Occipital lobe (tissue), 2 donors: ENCODE measurements around the gene FBXL7. TPM values are rescaled to one million over a fixed set of nuclear protein-coding genes. Genes with fewer than 3 reads are reported as not detected.

Experiments used
- DNase-seq: peaks from one replicate; lab custom pipeline; 2025; lab: John Stamatoyannopoulos, UW
- total RNA-seq: library from RNA; depleted of rRNA; stranded (reverse); fragments of >200 nt; gene quantifications from one replicate; pipeline ENCODE4 v1.2.3, GENCODE V29; 2014

The FBXL7 gene
- total RNA-seq, 1 donor from 2014 or later: 3.0 TPM

GRCh38 chr5:15577132-15577531 lies 77.2 kb downstream of the FBXL7 start:
- no peak for DNase-seq

- no peak for DNase-seq
These were observed 77.9 kb downstream of the FBXL7 start for GRCh38 chr5:15577831-15578230.

GRCh38 chr5:15579193-15579990 lies 79.4 kb downstream of the FBXL7 start:
- no peak for DNase-seq

DNA sequence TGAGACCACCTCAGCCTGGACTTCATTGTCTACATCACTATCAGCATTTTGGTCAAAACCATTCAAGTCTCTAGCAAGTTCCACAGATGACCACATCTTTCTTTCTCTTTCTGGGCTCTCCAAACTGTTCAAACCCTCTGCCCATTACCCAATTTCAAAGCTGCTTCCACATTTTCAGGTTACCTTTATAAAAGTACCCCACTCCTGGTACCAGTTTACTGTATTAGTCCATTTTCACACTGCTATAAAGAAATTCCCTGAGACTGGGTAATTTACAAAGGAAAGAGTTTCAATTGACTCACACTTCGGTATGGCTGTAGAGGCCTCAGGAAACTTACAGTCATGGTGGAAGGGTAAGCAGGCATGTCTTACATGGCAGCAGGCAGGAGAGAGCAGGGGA lies 84.5 kb downstream of the FBXL7 start:
- no peak for DNase-seq

GRCh38 chr5:15585128-15585527 lies 85.1 kb downstream of the FBXL7 start:
- DNase-seq: no peak

DNA sequence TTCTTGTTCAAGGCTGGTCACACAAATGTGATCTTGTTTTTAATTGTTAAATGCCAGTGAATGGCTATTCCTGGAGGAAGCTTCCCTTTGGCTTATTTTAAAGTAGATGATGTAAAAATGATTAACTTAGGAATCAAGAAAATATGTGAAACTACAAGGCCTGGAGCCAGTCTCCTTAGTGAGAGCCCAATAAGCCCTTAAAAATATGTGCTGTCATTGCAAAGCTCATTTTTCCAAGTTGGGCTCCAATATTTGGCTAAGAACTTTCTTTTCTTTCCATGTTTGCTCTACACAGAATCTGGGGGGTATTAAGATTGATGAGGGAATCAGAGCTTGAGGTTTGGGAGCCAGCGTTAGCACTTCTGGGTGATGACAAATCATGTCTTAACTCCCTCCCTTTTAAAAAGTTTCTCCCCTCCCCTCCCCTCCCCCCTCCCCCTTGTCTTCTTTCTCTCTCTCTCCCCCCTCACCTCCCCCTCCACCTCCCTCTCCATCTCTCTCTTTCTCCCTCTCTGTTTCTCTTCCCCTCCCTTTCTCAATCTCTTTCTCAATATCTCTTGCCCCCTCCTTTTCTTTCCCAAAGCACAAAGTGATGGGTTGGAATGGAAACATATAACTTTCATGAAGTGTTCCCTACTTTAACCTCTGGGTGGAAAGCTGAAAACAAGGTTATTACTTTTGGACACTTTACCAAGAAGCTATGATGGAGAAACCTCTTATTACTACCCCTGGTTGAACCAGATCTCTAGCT lies 86.0 kb downstream of the FBXL7 start:
- DNase-seq: no peak

- DNase-seq: no peak
These were observed 87.9 kb downstream of the FBXL7 start for GRCh38 chr5:15587916-15588315.

DNA sequence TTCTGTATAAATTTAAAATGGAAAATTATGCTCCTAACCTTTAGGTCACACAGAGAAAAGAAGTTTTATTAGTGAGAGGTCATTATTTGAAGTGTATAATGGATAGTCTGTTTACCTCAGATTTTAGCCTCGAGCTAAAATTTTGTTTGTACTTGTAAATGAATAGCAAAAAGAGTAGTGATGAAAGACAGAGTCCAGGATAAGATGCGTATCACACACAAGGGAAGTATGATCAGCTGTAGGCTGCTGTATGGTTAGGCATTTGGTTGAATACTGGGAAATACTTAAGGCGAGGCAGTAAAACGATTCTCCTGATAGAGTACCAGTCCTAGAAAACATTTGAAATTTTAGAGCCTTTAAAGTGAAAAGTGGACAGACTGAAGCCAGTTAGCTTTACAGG lies 92.7 kb downstream of the FBXL7 start:
- no peak for DNase-seq

GRCh38 chr5:15594977-15595568 lies 95.1 kb downstream of the FBXL7 start:
- no peak for DNase-seq

DNA sequence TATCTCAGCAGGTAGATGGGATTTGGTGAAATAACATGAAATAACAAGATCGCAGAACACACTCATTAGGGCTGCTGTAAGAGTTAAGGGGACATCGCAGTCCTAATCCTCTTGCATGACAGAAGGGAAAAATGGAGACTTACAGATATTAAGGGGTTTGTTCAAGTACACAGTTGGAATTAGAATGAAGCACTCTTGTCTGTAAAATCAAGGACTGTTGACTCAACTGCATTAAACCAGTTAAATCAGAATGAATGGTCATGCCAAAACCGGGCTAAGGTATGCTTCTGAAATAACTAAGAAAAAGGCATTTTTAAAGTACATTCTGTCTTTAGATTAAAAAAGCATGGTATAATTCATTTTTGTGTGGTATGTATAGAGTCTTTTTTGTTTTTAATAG lies 95.9 kb downstream of the FBXL7 start:
- no peak for DNase-seq

DNA sequence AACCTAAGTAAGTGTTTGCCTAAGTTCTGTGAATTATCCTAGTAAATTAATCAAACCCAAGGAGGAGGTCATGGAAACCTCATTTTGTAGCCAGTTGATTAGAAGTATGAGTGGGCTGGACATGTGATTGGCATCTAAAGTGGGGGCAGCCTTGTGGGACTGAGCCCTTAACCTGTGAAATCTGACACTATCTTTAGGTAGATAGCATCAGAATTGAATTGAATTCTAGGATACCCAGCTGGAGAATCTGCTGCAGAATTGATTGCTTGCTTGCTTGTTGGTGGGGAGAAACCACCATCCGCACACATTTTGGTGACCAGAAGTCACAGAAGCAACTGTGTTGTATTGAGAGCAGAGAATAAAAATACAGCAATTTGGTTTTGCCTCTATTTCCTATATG lies 97.0 kb downstream of the FBXL7 start:
- DNase-seq: no peak

GRCh38 chr5:15597804-15598203 lies 97.8 kb downstream of the FBXL7 start:
- no peak for DNase-seq

GRCh38 chr5:15598294-15598902 lies 98.4 kb downstream of the FBXL7 start:
- DNase-seq: no peak

DNA sequence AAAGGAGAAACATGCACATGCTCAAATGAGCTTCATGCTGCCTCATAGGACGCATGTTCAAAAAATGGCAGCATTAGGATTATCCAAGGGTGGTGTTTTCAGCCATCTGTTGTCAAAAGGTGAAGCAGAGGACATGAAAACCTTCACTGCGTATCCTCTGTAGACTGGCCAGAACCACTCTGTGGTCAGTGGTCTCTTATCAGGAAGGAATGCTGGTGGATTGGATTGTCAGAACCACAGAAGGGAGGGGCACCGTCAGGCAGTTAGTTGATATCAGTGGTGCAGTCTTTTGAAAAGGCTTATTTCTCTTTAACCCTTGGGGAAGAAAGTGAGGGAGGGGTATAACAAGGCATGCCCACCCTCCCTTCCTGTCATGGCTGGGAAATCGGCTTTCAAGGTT lies 100.1 kb downstream of the FBXL7 start:
- no peak for DNase-seq

DNA sequence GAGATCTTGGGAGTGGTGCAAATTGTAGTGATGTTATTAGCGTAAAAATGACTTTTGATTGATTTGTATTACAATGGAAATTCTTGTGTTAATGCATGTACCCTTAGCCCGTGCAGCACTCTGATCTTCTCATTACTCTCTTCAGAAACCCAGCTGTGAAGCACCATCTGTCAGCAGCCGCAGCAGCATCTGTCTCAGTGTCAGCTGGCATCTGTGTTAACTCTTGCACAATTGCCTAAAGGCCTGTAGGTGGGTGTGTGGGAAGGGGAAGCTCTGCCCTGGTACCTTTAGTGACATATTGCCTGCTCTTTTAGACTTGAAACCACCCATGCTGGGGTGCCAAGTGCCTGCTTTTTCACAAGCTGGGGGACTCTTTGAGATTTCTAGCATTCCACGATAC lies 101.3 kb downstream of the FBXL7 start:
- peak; percentile 27 for DNase-seq

- no peak for DNase-seq
These were observed 101.9 kb downstream of the FBXL7 start for GRCh38 chr5:15601853-15602252.

DNA sequence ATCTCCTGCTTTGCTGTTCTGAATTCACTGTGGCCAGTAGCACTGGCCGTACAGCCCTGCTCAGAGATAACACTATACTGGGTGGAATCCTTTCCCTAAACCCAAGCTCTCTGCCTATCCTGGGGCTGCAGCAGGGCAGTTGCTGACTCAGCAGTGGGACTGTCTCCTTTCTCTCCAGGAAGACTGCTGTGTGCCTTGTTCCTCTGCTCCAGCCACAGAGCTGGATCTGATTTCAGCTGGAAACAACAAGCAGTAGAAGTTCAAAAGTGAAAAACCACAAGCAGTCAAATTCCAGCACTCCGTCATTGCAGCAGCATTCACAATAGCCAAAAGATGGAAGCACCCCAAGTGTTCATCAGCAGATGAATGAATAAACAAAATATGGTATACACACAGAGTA lies 105.0 kb downstream of the FBXL7 start:
- DNase-seq: no peak

- no peak for DNase-seq
These were observed 106.2 kb downstream of the FBXL7 start for GRCh38 chr5:15606197-15606596.

DNA sequence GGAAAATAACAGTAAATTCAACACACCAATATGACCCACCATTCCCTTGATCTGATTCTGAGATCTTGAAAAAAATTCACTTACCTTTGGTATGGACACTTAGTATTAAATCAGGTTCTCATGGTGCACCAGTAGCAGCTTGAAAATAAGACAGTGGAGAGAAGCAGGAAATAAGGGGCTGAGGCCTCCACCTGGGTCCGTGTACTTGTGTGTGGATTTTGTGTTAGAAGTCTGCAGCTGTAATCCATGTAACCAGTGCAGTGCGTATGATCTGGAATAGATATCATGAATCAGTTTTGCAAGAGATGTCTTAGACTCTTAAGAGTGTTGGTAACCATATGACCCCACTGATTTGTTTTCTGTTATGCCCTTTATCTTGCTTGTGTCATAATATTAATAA lies 107.1 kb downstream of the FBXL7 start:
- DNase-seq: no peak

DNA sequence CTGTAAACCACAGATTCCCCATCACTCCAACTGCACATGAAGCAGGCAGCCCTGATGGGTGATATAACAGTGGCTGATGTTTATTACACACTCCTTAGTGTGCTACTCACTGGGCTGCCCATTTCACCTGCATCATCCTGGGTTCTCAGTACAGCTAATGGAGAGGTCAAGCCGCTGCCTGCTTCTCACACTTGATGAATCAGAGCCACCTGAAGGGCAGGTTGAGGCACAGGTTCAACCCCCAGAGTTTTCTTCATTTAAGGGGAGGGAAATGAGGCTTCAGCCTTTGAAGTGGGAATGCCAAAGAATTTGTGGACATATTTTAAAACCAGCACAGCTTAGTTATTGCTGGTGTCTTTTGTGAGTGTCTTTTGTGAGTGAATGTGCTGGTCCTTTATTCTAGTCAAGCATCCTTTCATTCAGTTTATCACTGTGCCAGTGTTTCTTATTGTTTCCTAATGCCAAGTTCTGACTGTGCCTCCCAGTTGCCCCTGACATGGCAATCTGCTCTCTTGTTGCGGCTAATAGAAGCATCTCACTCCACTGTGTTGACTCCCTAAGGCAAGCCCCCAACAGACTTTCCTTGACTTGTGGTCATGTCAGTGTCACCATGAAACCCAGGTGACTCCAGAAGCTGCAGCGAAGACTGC lies 109.2 kb downstream of the FBXL7 start:
- DNase-seq: no peak

DNA sequence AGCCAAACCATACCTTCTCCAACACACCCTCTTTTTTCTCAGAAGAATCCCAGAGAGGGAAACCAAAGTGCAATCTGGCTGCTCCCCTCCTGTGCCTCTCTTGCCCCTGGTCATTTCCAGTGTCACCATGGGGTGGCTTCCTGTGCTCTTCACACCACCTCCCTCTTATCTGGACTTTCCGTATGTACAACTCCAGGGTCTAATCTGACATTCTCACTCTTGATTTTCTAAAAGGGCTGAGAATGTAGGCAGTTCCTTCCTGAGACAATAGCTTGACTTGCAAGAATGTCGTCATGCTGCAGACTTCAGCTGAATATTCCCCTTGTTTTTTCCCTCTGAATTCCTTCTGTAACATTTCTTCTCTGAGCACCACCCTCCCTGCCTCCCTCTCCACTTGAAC lies 110.2 kb downstream of the FBXL7 start:
- DNase-seq: no peak

DNA sequence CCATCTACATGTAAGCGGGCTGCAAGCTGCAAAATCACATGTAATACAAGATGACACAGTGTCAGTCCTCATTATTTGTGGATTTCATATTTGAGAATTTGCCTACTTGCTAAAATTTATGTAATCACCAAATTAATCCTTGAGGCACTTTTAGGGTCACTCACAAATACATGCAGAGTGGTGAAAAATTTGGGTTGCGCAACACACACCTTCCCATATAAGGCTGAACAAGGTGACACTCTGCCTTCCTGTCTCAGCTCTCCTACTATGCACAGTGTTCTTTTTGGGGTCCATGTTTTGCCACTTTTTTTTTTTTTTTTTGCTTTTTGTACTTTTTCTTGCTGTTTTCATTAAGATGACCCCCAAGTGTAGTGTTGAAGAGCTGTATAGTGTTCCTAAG lies 111.0 kb downstream of the FBXL7 start:
- no peak for DNase-seq
